GM23248 (cell line): ENCODE data around the gene ZSCAN5B. TPM values are rescaled to one million over a fixed set of nuclear protein-coding genes. Genes with fewer than 3 reads are reported as not detected.

ENCODE experiments used
- DNase-seq: peaks from one replicate; pipeline ENCODE4 v3.0.0-alpha.2; 2015
- H2AFZ ChIP-seq: fragments of 200-600 bp; sonication (generic); 2 replicates; pipeline ENCODE4 v1.6.1; 2016; ENCODE audit warnings: antibody characterized with exemption
- H3F3A ChIP-seq: fragments of 200-600 bp; sonication (generic); 2 replicates; pipeline ENCODE4 v1.6.1; 2016; ENCODE audit warnings: mild to moderate bottlenecking, antibody characterized with exemption, mixed run types; ENCODE audit not compliant: insufficient read depth
- H3K27ac ChIP-seq: fragments of 200-600 bp; sonication (generic); 2 replicates; pipeline ENCODE4 v1.5.1; 2016; ENCODE audit warnings: mild to moderate bottlenecking
- H3K27me3 ChIP-seq: fragments of 200-600 bp; sonication (generic); replicated peaks from 2 replicates; pipeline ENCODE4 v1.6.1; 2016; ENCODE audit warnings: mild to moderate bottlenecking; ENCODE audit not compliant: insufficient read depth
- H3K36me3 ChIP-seq: fragments of 200-600 bp; sonication (generic); 2 replicates; pipeline ENCODE4 v1.6.1; 2016; ENCODE audit warnings: low read depth, mild to moderate bottlenecking
- H3K4me1 ChIP-seq: fragments of 200-600 bp; sonication (generic); 2 replicates; pipeline ENCODE4 v1.6.1; 2016; ENCODE audit warnings: mild to moderate bottlenecking; ENCODE audit not compliant: insufficient read depth
- H3K4me2 ChIP-seq: fragments of 200-600 bp; sonication (generic); one replicate; pipeline ENCODE4 v1.6.1; 2016; ENCODE audit warnings: mild to moderate bottlenecking; ENCODE audit not compliant: unreplicated experiment
- H3K4me3 ChIP-seq: fragments of 200-600 bp; sonication (generic); 2 replicates; pipeline ENCODE4 v1.5.1; 2016; ENCODE audit warnings: mild to moderate bottlenecking
- H3K79me2 ChIP-seq: fragments of 200-600 bp; sonication (generic); 2 replicates; pipeline ENCODE4 v1.6.1; 2016; ENCODE audit warnings: mild to moderate bottlenecking; ENCODE audit not compliant: insufficient read depth
- H3K9ac ChIP-seq: fragments of 200-600 bp; sonication (generic); 2 replicates; pipeline ENCODE4 v1.6.1; 2016; ENCODE audit warnings: mild to moderate bottlenecking
- H3K9me2 ChIP-seq: fragments of 200-600 bp; sonication (generic); 2 replicates; pipeline ENCODE4 v1.6.1; 2016; ENCODE audit warnings: mixed run types, mild to moderate bottlenecking, moderate library complexity; ENCODE audit not compliant: insufficient read depth
- H3K9me3 ChIP-seq: fragments of 200-600 bp; sonication (generic); one replicate; pipeline ENCODE4 v1.6.1; 2017; ENCODE audit warnings: low read depth
- H4K20me1 ChIP-seq: fragments of 200-600 bp; sonication (generic); 2 replicates; pipeline ENCODE4 v1.6.0; 2016; ENCODE audit not compliant: insufficient read depth
- EZH2 ChIP-seq: fragments of 200-600 bp; sonication (generic); IDR thresholded peaks from 2 replicates; pipeline ENCODE4 v1.6.1; 2018; ENCODE audit warnings: antibody characterized with exemption, mild to moderate bottlenecking; ENCODE audit not compliant: insufficient read depth, poor library complexity, severe bottlenecking
- EZH2phosphoT487 ChIP-seq: fragments of 200-600 bp; sonication (generic); IDR thresholded peaks from 2 replicates; pipeline ENCODE4 v1.6.1; 2018; ENCODE audit warnings: antibody characterized with exemption, moderate library complexity, mild to moderate bottlenecking, low read depth; ENCODE audit not compliant: insufficient read depth
- WGBS, 2 experiments: methylation state at CpG; one replicate each; pipeline ENCODE4 v1.1.6; 2015 to 2017; ENCODE audit warnings: low lambda C conversion rate in 2 of 2, low coverage in 1 of 2; ENCODE audit errors: missing lambda C conversion rate in 2 of 2; 5-methylcytosine and 5-hydroxymethylcytosine counted together
- in situ Hi-C: fragments of 300-500 bp; cut with MboI; formaldehyde crosslinking; loops from 2 replicates; pipeline ENCODE4 v1.15.0; 2020
- polyA plus RNA-seq: library from polyadenylated mRNA; unstranded; fragments of >200 nt; fragmentation: Nextera tagmentation; extraction: Ambion mirVana; gene quantifications from 2 replicates; pipeline ENCODE4 v1.2.1, GENCODE V29; 2016
- total RNA-seq: library from RNA; depleted of rRNA; stranded (reverse); fragments of >200 nt; shearing (Covaris generic); gene quantifications from 2 replicates; pipeline ENCODE4 v1.2.3, GENCODE V29; 2014

The ZSCAN5B gene
- total and polyA plus RNA-seq, 2 experiments from 2014 or later = not detected

DNA sequence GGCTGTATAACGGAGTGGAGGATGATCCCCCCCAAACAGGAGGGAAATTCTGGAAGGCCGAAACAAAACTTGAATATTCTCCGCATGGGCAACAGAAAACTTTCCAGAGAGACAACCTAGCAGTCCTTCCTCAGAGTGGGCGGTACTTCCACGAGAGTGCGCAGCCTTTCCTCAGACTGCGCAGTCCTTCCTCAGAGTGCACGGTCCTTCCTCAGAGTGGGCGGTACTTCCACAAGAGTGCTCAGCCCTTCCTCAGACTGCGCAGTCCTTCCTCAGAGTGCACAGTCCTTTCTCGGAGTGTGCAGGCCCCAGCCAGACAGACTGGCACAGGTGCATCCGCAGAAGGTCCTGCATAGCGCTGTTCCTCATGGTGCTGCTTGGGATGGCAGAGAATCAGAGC is 34.5 kb downstream of the ZSCAN5B start:
- Histone ChIP-seq H3K27ac (no peak overlapping the region), H3K79me2 (no peaks in the 10 kb centered on the region), H4K20me1 (no peaks in the 10 kb centered on the region), H3K4me2 (no peak overlapping the region), H3K36me3 (0 out of 2 replicates have a peak, but pooled peaks cover 4% of the 10 kb centered on the region), H3K9me2 (no peaks in the 10 kb centered on the region), H2AFZ (no peak overlapping the region), H3K9me3 (no peaks in the 10 kb centered on the region), H3K4me3 (no peak overlapping the region), H3K27me3 (no peaks in the 10 kb centered on the region), H3F3A (no peaks in the 10 kb centered on the region), H3K9ac (no peak overlapping the region), H3K4me1 (no peaks in the 10 kb centered on the region)
- in situ Hi-C loops = no loop called here
- TF ChIP-seq EZH2phosphoT487 (no peak), EZH2 (no peak)
- WGBS, 2 experiments = 83 to 85% methylated on average over 12 to 13 of the region's 13 CpGs
- no peak for DNase-seq

DNA sequence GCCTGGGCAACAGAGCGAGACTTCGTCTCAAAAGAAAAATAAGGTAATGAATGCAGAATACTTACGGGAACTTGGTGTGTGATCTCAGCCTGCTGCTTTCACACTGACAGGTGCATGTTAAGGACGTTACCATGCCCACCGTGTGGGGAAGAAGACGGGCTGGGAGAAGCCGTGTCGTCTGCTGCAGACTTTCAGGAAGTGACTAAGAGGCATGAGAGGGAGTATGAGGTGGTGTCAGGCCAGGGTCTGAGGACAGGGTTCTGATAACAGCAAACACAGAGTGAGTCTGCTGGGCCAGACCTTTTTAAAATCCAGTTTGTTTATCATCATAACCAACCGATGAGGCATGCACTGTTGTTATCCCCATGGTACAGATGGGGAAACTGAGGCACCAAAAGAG is 35.3 kb downstream of the ZSCAN5B start:
- in situ Hi-C loops = no loop called here
- 74 to 77% methylated on average over 9 of the region's 9 CpGs for WGBS, 2 experiments
- no peak overlapping the region for H3K4me3 ChIP-seq
- H3K4me2 ChIP-seq = no peak overlapping the region
- H3K27ac ChIP-seq = no peak overlapping the region
- H3K27me3 ChIP-seq = no peaks in the 10 kb centered on the region
- no peaks in the 10 kb centered on the region for H3K9me3 ChIP-seq
- H3K79me2 ChIP-seq = no peaks in the 10 kb centered on the region
- no peak overlapping the region for H3K9ac ChIP-seq
- H3K9me2 ChIP-seq = no peaks in the 10 kb centered on the region
- no peaks in the 10 kb centered on the region for H3F3A ChIP-seq
- H3K4me1 ChIP-seq = no peaks in the 10 kb centered on the region
- H2AFZ ChIP-seq = no peak overlapping the region
- H3K36me3 ChIP-seq = 0 out of 2 replicates have a peak, but pooled peaks cover 4% of the 10 kb centered on the region
- TF ChIP-seq EZH2 (no peak), EZH2phosphoT487 (no peak)
- DNase-seq = no peak
- H4K20me1 ChIP-seq = no peaks in the 10 kb centered on the region

DNA sequence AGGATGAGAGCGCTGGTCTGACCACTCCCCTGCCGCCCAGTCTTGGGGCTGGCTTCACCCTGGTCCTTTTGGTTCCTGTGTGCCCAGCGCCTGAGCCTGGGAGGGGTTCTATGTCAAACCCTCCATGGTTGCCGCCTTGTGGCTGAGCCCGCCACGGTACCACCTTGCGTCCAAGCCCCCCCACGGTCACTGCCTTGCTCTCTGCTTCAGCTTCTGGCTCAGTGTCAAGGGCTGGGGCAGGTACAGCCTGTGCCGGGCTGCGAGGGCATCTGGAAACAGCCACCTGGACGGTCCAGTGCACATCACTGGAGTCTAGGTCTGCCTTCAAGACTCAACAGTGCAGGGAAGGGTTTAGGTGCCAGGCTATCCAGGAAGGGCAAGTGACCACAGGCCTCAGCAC is 36.0 kb downstream of the ZSCAN5B start:
- Histone ChIP-seq H3K4me2 (no peak overlapping the region), H3K79me2 (no peaks in the 10 kb centered on the region), H3K4me1 (no peaks in the 10 kb centered on the region), H4K20me1 (no peaks in the 10 kb centered on the region), H3F3A (no peaks in the 10 kb centered on the region), H3K27me3 (no peaks in the 10 kb centered on the region), H3K27ac (no peak overlapping the region), H3K9me2 (no peaks in the 10 kb centered on the region), H3K9me3 (no peaks in the 10 kb centered on the region), H3K4me3 (no peak overlapping the region), H3K36me3 (0 out of 2 replicates have a peak, but pooled peaks cover 4% of the 10 kb centered on the region), H2AFZ (no peak overlapping the region), H3K9ac (no peak overlapping the region)
- 82 to 85% methylated on average over 10 of the region's 11 CpGs for WGBS, 2 experiments
- in situ Hi-C loops = no loop called here
- no peak for DNase-seq
- TF ChIP-seq EZH2phosphoT487 = no peak

DNA sequence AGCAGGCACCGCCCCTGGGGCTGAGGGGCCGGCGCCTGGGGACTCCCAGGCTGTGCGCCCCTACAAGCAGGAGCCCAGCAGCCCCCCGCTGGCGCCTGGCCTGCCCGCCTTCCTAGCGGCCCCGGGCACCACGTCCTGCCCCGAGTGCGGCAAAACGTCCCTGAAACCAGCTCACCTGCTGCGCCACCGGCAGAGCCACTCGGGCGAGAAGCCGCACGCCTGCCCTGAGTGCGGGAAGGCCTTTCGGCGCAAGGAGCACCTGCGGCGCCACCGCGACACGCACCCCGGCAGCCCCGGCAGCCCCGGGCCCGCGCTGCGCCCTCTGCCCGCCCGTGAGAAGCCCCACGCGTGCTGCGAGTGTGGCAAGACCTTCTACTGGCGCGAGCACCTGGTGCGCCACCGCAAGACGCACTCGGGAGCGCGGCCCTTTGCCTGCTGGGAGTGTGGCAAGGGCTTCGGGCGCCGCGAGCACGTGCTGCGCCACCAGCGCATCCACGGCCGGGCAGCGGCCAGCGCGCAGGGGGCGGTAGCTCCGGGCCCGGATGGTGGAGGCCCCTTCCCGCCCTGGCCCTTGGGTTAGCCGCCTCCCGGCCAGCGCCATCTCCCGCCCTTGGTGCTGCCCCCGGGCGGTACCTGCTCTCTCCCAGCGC is 37.8 kb downstream of the ZSCAN5B start:
- Histone ChIP-seq H3K9me2 (no peaks in the 10 kb centered on the region), H3K36me3 (0 out of 2 replicates have a peak, but pooled peaks cover 4% of the 10 kb centered on the region), H3K9ac (no peak overlapping the region), H3F3A (no peaks in the 10 kb centered on the region), H3K27ac (no peak overlapping the region), H2AFZ (no peak overlapping the region), H3K27me3 (no peaks in the 10 kb centered on the region), H4K20me1 (no peaks in the 10 kb centered on the region), H3K9me3 (no peaks in the 10 kb centered on the region), H3K4me1 (no peaks in the 10 kb centered on the region), H3K4me3 (no peak overlapping the region), H3K79me2 (no peaks in the 10 kb centered on the region), H3K4me2 (no peak overlapping the region)
- no peak for DNase-seq
- WGBS, 2 experiments = 96 to 97% methylated on average over 35 to 67 of the region's 69 CpGs
- no peak for TF ChIP-seq EZH2
- no peak for TF ChIP-seq EZH2phosphoT487
- in situ Hi-C loops = no loop called here
